HG02840 (cell line): Measurements from ENCODE around the gene FUT8.
"Not testable (repeated sequence)": the region's sequence is repeated elsewhere in the genome, so short reads cannot be mapped to it uniquely, and the experiment has no call there.

Experiments used
- ATAC-seq: cut with Tn5 transposase; IDR thresholded peaks from one replicate; pipeline ENCODE4 v1.9.1; 2021; ENCODE audit warnings: mild to moderate bottlenecking, moderate library complexity, moderate number of reproducible peaks; ENCODE audit not compliant: unreplicated experiment, low FRiP score

FUT8 gene

DNA sequence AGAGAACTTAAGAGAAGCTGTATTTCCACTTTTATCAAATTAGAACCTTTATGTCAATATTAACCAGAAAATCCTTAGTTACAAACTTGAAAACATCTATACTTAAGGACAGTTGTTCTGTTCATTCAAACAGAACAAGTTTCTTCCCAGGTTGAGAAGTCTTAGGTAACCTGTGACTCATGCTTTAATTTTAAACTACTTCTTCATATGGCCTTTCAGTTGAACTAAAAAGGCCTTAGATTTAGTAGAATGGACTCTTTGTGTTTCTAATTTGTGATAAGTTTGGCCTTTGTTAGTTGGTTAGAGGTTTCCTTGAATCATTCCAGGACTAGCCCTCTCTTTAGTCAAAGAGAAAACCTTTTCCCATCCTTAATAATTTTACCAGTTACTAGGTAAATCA, 274.2 kb downstream of the FUT8 start:
- no peak for ATAC-seq

DNA sequence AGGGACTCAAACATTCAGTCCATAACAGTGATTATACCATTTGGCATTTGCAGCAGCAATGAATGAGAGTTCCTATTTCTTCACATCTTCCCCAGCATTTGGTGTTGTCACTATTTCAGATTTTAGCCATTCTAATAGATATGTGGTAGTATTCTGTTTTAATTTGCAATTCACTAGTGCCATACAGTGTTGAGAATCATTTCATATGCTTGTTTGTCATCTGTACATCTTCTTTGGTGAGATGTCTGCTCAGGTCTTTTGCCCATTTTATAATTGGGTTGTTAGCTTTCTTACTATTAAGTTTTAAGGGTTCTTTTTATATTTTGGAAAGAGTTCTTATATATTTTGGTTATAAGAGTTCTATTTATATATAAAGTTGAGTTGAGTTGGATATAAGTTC, 276.5 kb downstream of the FUT8 start:
- no peak for ATAC-seq

DNA sequence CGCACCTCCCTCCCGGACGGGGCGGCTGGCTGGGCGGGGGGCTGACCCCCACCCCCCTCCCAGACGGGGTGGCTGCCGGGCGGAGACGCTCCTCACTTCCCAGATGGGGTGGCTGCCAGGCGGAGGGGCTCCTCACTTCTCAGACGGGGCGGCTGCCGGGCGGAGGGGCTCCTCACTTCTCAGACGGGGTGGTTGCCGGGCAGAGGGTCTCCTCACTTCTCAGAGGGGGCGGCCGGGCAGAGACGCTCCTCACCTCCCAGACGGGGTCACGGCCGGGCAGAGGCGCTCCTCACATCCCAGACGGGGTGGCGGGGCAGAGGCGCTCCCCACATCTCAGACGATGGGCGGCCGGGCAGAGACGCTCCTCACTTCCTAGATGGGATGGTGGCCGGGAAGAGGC, 280.0 kb downstream of the FUT8 start:
- not testable (repeated sequence) for ATAC-seq

DNA sequence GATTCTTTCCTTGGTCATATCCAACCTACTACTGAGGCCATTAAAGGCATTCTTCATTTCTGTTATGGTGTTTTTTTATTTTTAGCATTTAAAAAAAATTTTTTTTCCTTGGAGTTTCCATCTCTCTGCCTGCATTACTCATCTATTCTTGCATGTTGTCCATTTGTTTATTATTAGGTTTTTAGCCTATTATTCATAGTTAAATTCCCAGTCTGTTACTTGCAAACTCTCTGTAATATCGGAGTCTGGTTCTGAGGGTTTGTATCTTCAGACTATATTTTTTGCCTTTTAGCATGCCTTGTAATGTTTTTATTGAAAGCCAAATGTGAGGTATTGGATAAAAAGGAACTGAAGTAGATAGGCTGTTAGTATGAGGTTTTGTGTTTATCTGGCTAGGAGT, 284.3 kb downstream of the FUT8 start:
- no peak for ATAC-seq

DNA sequence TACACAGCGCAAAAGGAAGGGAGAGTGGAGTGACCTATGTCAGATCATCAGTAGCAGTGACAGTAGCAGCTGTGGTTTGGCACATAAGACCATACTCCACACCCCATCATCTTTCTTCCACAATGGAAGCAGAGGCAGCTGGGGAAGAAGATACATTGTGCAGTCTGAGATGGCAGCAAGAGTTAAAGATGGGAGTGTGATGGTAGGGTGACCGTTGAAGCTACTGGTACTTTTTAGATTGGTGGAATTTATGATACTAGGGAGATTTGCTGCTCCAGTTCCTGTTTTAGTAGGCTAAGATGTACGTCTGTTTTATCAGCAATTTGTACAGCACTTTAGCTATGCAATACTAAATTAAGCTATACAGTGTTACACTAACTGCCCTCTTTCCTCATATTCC, 291.0 kb downstream of the FUT8 start:
- ATAC-seq = no peak

DNA sequence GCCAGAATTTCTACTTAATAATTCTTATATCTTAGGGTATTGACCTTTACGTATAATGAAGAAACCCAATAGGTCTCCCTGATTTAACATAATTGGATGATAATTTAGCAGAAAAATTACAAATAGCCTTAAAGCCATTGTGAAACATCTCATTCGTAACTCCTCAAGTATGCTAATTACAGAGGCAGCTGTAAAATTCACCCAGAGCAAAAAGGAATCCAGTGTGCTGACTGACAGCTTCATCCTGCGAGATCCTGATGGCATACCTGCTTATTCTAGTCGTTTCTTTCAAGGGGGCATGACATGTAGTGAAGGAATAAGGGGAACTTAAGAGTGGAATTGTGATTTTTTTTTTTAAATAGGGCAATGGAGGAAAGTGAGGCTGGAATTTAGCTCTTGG, 291.5 kb downstream of the FUT8 start:
- no peak for ATAC-seq

DNA sequence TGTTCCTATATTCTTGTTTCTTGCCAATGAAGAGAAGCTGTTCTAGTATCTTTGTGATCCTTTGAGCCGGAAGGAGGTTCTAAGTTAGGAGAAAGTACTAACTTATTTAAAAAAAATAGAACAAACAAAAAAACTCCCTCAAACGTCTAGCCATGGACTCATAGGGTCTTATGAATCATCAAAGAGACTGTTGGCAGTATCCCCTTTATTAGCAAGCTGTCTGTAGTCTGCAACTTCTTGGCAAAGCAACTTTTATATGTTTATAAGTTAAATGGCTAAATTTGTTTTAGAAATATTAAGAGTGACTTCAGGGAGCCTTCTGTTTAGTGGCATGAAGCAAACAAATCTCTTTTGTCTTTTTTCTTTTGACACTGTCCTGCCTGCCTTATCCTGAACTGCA, 291.9 kb downstream of the FUT8 start:
- ATAC-seq = no peak

DNA sequence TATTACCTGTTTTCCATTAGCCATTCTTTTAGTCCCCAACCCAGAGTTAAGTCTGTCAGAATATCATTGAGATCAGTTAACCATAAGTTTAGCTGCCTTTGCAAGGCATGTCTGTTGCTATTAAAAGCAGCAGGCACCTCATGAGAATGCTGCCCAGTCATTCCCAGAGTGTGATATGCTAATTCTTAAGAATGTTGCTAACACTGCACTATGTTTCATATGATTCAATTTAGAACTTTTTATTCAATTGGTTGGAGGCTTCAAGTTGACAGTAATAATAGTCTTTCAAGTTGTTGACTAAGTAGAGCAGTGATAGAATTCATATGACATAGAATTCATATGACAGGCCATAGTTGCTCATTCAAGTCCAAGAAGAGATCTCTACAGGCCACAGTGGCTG, 292.3 kb downstream of the FUT8 start:
- ATAC-seq = peak; percentile 75

DNA sequence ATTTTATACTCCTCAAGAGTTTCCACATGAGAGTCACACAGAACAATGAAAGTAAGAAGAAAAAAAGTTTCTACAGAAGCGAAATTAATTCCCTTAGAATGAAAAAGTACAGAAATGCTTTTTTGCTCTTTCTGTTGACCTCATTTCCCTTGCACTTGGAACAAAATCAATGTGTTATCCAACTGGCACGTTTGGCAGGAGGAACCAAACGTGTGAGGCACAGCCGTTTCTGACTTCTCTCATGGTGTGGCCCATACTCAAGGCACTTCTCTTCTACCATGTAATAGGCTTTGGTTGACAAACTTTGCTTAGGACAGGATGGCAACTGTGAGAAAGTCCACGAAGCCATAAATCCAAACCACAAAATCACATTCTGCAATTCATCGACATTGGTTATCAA, 297.0 kb downstream of the FUT8 start:
- ATAC-seq = no peak

DNA sequence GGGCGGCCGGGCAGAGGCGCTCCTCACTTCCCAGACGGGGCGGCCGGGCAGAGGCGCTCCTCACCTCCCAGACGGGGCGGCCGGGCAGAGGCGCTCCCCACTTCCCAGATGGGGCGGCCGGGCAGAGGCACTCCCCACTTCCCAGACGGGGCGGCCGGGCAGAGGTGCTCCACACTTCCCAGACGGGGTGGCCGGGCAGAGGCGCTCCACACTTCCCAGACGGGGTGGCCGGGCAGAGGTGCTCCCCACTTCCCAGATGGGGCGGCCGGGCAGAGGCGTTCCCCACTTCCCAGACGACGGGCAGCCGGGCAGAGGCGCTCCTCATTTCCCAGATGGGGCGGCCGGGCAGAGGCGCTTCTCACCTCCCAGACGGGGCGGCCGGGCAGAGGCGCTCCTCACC, 304.3 kb downstream of the FUT8 start:
- not testable (repeated sequence) for ATAC-seq

DNA sequence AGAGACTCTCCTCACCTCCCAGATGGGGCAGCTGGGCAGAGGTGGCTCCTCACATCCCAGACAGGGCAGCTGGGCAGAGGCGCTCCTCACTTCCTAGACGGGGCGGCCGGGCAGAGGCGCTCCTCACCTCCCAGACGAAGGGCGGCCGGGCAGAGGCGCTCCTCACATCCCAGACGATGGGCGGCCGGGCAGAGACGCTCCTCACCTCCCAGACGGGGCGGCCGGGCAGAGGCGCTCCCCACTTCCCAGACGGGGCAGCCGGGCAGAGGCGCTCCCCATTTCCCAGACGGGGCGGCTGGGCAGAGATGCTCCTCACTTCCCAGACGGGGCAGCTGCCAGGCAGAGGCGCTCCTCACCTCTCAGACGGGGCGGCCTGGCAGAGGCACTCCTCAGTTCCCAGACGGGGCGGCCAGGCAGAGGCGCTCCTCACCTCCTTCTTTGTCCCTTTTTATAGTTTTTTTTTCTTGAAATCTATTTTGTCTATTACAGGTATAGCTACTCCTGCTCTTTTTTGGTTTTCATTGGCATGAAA, 304.9 kb downstream of the FUT8 start:
- not testable (repeated sequence) for ATAC-seq

DNA sequence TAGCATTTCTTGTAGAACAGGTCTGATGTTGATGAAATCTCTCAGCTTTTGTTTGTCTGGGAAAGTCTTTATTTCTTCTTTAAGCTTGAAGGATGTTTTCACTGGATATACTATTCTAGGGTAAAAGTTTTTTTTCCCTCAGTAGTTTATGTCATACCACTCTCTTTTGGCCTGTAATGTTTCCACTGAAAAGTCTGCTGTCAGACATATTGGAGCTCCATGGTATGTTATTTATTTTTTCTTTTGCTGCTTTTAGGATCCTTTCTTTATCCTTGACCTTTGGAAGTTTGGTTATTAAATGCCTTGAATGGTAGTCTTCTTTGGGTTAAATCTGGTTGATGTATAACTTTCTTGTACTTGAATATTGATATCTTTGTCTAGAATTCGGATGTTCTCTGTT, 306.1 kb downstream of the FUT8 start:
- ATAC-seq = no peak

DNA sequence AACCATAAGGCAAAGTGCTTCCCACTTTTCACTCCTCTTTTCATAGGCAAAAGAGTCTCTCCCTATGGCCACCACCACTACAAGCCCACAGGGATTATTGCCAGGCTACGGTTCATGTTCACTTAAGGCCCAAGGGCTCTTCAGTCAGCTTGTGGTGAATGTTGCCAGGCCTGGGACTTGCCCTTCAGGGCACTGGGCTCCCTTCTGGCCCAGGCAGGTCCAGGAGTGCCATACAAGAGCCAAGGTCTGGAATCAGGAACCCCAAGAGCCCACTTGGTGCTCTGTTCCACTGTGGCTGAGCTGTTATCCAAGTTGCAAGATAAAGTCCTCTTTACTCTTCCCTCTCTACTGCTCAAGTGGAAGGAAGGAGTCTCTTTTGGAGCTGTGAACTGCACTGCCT, 307.6 kb downstream of the FUT8 start:
- no peak for ATAC-seq

DNA sequence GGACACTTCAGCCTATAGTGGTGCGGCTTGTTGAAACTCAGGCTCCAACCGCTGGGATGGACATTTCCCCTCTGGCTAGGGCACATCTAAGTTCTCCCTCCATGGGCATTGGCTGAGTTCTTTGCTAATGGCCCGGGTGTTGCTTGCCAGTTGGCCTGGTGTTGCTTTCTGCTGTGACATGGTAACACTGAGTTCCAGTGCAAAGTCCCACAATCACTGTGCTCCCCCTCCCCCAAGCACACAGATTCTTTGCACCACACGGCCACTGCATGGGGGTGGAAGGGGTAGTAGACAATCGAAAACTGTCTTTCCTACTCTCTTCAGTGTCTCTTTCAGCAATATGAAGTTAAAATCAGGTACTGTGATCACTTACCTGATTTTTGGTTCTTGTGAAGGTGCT, 308.2 kb downstream of the FUT8 start:
- no peak for ATAC-seq

DNA sequence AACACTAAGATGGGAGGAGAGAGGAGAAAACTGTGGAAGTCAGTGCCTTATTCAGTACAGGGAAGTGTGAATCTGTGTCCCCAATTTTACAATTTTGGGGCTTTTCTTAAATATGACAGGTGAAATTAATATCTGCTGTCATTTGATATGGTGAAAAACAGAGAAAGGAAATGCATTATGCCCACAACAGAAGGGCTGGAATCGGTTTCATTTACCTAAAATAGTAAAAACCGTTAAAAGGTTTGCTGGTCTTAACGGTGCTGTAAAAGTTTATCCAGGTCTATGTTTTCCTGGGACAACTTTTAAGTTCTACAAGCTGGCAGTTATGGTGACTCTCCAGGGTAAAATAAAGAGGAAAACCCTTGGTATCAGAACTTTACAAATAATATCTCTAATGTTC, 310.8 kb downstream of the FUT8 start:
- no peak for ATAC-seq

DNA sequence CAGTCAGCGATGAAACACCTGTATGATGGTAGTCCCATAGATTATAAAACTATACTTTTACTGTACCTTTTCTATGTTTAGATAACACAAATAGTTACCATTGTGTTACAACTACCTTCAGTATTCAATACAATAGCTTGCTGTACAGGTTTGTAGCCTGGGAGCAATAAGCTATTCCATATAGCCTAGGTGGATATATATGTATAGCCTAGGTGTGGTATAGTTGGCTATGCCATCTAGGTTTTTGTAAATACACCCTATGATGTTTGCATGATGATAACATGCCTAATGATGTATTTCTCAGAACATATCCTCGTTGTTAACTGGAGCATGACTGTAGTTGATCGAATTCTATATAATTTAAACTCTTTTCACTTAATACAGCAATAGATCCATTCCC, 316.1 kb downstream of the FUT8 start:
- no peak for ATAC-seq

DNA sequence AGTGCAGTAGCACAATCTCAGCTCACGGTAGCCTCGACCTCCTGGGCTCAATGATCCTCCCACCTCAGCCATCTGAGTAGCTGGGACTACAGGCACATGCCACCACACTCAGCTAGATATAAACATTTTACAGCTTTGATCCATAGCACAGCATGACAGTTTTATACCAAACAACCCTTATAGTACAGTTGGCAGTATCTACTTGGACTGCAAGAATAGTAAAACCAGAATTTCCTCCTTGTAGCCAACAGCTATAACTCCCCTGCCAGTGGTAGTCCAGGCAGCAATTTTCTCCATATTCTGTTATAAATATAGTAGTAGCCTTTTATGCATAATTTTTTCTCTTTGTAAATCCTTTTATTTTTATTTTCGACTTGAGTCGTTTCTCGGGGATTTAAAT, 317.0 kb downstream of the FUT8 start:
- no peak for ATAC-seq

DNA sequence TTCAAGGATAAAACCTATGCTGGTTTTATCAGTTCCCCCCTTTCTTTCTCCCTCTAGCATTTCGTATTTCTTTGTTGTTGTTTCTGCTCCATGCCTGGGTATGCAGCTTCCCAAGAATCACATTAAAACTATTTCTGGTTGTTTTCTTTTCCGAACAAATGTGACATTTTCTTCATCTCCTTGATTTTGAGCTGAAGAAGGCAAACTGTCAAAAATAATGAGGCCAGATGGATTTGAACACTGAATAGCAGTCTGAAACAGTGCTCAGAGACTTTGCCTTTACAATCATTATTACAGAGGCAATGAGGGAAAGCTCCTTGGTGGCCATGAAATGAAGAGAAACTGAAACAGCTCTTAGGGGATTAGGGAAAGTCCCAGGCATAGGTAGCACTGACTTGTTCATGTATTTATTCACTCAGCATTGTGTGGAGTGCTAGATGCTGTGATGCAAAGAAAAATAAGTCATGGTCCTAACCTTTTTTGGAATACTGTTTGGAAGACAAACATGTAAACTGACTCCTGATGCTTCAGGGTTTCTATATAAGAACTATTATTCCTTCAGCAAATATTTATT, 319.5 kb downstream of the FUT8 start:
- ATAC-seq = peak; percentile 88

DNA sequence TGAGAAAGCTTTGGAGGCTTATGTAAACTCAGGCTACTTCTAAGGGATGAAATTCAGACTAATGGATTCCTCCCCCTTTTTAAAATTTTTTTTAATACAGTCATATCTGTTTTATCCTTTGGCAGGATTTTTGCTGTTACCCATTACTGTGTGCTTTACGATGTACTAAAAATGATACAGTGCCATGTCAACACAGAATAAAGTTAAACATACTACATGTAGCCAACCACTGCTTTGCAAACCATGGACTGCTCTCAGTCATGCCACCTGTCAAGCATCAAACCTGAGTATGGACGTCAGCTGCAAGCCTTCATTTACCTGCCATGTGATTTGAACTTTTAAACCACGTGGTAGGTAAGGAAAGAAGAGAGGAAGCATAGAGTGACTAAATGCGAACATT, 325.8 kb downstream of the FUT8 start:
- no peak for ATAC-seq

DNA sequence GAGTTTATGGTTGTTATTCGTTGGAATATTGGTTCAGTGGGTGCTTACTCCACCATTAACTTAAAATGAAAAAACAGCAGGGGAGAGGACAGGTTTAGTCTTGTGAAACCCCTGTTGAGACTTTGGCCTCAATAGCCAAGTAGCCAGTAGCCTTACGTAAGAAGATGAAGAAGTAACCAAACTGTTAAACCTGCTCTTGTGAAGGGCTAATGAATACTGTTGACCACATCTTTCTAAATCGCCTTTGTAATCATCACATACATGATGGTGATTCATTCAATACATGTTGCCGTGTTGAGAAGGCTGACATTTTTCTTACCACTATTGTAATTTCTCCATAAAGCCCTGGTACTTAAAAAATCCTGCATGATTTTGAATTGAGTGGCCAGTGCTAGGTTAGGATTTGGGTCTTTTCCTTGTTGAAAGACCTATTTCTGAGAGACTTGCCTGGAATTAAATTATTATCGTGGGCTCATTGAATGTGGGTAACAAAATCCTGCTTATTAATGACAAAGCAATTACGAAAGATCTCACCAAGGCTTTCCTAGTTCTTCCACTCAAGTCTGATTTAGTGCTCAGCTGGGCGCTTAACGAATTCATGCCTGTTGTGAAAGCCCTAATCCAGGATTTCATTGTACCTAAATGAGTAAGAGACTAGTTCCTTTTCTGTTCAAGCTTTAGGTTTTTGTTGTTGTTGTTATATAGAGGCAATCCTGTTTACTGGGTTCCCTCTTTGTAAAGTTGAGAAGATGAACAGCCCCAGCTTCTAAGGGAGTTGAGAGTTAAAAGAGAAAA, 333.1 kb downstream of the FUT8 start:
- no peak for ATAC-seq

DNA sequence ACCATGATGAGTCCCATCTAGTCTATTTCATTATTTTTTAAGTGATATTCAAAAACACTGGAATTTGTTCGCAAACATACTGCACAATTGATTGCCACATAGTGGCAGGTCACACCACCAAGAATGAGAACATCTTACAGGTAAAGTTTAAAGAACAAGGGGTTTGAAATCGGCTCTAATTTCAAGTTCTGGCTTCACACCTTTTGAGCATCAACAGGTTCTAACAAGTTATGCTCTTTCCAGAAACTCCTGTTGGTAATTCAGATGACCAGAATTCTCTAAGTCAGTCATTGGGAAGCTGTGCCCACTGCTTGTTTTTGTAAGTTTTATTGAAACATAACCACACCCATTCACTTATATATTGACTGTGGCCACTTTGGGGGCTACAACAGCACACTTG, 336.3 kb downstream of the FUT8 start:
- ATAC-seq = no peak

DNA sequence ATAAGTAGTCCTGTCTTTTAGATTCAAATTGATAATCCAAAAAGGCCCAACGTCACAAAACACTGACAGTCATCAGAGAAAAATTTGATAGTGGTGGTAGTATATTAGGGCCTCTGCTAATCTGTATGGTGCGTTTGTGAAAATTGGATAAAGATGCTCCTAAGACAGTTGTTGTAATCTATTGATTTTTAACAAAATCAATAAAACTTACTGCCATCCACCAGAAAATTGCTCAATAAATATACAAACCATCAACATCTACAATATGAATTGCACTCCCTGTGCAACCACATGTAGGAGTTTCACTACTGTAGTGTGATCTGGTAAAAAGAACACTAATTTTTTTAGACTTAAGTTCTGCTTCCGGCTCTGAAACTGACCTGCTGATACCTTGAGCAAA, 336.8 kb downstream of the FUT8 start:
- no peak for ATAC-seq
